NK-92 treated with Interleukin-12 subunit alpha and Interleukin-12 subunit beta, amount 100 ng/mL, for 24 hours (cell line): Measurements from ENCODE around the gene SURF2.
"Not testable (repeated sequence)": the region's sequence is repeated elsewhere in the genome, so short reads cannot be mapped to it uniquely, and the experiment has no call there.

Source experiments
- DNase-seq: peaks from one replicate; lab custom pipeline; 2025; lab: John Stamatoyannopoulos, UW

The SURF2 gene

DNA sequence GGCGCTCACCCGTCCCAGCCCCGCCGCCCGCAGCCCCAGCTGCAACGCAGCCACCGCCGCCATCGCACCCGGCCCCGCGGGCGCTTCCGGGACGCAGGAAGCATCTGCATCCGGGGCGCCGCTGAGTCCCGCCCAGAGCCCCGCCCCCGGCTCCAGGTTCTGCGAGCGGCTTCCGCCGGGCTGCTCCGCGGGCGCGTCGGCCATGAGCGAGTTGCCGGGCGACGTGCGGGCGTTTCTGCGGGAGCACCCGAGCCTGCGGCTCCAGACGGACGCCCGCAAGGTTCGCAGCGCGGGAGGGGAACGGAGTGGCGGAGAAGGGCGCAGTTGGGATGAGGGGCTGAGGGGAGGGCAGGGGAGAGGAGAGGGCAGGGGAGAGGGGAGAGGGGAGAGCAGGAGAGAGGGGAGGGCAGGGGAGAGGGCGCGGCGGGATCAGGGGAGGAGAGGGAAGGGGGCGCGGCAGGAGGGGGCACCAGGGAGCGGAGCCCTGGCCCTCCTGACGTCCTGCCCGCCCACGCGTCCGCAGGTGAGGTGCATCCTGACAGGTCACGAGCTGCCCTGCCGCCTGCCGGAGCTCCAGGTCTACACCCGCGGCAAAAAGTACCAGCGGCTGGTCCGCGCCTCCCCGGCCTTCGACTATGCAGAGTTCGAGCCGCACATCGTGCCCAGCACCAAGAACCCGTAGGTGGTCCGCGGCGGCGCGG is at the start of gene SURF2, which contains the start of gene SURF1:
Gene SURF2, plus strand, starts transcription at position 160 of the 701 bp plus-strand sequence. Its CDS starts 43 bp downstream, at position 203.
Gene SURF1, minus strand, starts transcription at position 97 of the 701 bp plus-strand sequence. Its CDS starts 34 bp downstream, at position 63.
- peak; percentile 66 for DNase-seq

GRCh38 chr9:133307301-133307700 is 49.0 kb upstream of the SURF2 start:
- DNase-seq = no peak

DNA sequence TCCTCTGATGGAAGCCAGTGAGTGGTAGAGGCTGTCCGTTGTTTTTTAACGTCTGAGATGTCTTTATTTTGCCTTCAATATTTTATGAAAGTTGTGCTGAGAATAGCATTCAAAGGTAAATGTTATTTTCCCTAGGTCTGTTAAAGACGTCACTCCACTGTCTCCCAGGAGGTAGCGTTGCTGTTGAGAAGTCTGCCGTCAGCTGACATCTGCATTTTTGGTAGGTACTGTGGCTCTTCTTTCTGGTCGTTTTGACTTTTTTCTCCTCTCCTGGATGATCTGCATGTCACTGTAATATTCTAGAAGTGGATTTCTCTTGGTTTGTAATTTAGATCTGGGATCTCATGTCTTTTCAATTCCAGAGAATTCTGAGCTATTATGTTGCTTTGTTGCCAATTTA is 46.7 kb upstream of the SURF2 start:
- DNase-seq = no peak

DNA sequence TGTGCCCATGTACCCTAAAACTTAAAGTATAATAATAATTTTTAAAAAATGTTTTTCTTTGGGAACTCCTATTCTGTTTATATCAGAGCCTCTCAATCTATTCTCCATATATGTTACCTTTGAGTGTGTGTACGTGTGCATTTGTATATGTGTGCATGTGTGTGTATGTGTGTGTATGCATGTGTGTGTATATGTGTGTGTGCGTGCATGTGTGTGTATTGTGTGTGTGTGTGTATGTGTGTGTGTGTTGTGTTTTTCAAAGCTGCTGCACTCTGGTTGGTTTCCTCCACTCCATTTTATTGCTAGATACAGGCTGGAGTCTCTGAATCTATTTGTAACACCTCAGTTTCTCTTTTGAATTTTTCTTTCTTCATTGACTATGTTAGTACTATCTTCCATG is 40.4 kb upstream of the SURF2 start:
- no peak for DNase-seq

DNA sequence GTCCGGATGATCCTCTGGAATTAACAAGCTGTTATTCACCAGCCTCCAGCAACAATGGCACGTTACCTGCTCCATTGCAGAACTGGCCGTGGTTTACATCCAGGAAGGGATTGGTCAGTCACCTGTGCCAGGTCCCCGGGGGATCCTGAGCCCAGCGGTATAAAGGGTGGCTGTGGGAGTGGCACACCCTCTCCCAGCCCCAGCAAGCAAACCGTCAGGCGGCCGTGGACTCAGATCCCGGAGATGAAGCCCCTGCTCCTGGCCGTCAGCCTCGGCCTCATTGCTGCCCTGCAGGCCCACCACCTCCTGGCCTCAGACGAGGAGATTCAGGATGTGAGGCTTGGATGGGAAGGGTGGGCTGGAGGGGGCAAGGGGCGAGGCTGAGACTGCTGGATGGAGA is 38.8 kb upstream of the SURF2 start:
- DNase-seq = not testable (repeated sequence)

DNA sequence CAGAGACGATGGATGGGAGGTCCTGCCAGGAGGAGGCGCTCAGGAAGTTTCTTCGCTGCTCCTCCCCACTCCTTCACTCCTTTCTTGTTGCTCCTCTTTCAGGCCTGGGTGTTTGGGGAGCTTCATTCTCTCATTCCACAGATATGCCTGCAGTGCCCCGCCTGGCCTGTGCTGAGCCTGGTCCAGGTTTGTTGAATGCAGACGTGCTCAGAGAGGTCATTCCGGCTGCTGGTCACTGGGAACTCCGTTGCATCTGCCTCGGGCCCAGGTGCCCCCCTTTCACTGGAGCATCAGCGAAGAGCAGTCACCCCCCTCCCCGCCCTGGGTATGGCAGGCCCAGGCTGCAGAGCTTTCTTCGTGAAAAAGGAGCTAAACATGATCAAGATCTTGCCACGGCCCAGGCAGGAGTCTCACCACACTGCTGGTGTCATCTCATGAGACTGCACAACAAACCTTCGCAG is 35.9 kb upstream of the SURF2 start:
- no peak for DNase-seq

DNA sequence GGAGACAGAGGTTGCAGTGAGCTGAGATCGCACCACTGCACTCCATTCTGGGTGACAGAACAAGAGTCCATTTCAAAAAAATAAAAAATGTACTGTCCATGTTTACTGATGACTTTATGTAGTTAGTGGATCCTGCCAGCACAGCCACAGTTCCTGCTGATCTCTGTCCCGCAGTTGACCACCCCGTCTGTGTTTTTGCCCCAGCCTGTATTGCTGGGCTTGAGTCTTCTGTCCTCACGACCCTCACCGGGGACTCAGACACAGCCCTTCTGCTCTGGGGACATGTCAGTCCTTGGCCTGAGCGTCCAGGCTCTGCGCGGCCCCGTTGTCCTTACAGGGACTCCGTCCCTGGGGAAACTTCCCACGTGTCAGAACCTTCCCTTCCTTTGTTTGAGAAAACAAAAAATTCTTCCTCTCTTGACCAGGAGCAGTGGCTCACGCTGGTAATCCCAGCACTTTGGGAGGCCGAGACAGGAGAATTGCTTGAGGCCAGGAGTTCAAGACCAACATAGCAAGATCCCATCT is 34.9 kb upstream of the SURF2 start:
- DNase-seq = no peak

GRCh38 chr9:133322701-133323100 is 33.6 kb upstream of the SURF2 start:
- DNase-seq = no peak

DNA sequence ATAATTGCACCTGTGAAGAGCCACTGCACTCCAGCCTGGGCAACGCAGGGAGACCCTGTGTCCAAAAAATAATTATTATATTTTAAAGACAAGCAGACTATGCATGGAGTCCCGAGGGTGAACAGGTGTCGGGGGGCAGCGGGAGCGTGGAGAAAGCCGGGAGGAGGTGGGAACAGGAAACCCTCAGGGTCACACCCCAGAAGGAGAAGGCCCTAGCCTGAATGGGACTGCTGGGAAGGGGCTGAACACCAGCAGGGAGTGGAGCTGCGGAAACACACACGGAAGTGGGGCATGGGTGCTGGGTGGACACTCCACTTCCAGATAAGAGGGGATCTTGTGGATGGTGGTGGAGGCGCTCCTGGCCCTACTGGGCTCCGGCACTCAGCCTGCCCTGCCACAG is 33.1 kb upstream of the SURF2 start:
- DNase-seq = no peak

- DNase-seq = no peak
Observed at GRCh38 chr9:133323991-133324703, 32.2 kb upstream of the SURF2 start.

DNA sequence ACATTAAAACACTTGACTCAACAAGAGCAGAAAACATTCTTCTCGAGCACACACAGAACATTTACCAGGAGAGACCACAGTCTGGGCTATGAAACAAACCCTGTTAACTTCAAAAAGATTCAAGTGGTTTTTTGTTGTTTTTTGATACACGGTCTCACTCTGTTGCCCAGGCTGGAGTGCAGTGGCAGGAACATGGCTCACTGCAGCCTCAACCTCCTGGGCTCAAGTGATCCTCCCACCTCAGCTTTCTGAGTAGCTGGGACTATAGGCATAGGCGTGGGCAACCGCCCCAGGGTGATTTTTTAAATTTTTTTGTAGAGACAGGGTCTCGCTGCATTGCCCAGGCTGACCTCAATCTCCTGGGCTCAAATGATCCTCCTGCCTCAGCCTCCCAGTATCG is 29.3 kb upstream of the SURF2 start:
- not testable (repeated sequence) for DNase-seq

- DNase-seq = no peak
Observed at GRCh38 chr9:133327834-133328484, 28.4 kb upstream of the SURF2 start.

DNA sequence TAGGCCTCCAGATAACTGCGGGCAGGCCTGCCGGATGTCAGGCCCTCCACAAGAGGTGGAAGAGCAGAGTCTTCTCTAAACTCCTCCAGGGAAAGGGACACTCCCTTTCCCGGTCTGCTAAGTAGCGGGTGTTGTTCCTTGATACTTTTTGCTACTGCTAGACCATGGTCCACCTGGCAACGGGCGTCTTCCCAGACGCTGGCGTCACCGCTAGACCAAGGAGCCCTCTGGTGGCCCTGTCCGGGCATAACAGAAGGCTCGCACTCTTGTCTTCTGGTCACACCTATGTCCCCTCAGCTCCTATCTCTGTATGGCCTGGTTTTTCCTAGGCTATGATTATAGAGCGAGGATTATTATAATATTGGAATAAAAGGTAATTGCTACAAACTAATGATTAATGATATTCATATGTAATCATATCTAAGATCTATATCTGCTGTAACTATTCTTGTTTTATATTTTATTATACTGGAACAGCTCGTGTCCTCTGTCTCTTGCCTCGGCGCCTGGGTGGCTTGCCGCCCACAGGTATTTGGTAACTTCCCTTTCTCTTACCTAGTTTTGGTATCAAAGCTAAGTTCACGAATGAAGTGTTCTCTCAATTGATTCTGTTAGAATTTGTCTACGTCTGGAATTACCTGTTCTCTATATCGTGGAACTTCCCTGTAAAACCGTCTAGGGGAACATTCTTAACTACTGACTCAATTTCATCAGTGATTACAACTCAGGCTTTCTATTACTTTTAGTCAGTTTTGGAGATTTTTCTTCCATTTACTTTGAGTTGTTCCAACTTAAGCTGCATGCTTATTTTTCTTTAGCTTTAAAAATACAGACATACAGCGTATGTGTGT is 26.8 kb upstream of the SURF2 start:
- not testable (repeated sequence) for DNase-seq

DNA sequence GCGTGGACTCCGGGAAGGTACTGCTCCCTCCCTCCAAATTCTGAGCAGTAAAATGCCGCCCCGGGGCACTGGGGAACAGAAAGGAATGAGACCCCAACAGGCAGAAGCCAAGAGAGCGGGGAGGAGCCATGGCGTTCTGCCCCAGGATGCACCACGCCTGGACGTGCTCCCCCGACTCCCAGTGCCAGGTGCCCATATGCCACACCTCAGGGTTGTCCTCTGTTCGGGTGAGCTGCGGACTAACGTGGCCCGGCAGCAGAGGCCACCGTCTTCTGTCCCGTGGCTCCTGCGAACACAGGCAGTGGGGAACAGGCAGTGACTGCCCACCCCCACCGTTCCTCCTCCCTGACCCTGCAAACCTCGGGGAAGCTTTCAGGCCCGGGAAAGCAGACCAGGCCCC is 25.1 kb upstream of the SURF2 start:
- no peak for DNase-seq

GRCh38 chr9:133331641-133332380 is 24.5 kb upstream of the SURF2 start:
- DNase-seq = no peak

DNA sequence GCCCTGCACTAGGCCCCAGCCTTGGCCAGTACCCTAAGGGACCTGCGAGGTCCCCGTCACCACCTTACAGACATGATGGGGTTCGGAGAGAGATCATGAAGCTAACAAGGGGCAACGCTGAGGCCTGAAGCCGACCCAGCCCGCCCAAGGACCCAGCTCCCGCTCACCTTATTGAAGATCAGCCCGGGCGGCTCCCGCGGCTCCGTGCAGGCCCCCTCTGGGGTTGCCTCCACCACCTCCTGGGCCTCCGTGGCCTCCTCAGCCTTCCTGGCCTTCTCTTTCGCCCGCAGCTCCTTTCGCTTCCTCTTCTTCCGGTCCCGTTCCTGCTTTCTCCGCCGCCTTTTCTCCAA is 24.0 kb upstream of the SURF2 start:
- no peak for DNase-seq

GRCh38 chr9:133333011-133333410 is 23.3 kb upstream of the SURF2 start:
- DNase-seq = no peak

DNA sequence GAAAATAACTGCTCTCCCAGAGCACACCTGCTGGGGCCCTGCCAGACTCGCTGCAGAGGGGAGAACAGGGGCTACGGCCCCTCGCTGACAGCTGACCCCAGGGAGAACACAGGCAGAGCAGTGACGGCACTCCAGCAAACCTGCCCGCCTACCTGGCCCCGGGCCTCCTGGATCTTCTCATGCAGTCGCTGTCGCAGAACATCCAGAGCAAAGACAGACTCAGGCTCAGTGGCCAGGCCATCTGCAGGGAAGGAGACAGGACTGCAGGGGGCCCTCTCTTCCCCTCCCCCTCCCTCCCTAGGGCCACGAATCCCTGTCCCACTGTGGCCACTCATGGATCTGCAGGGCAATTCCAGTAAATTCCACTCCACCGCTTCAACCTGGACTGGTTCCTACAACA is 22.8 kb upstream of the SURF2 start:
- DNase-seq = no peak

- no peak for DNase-seq
Observed at GRCh38 chr9:133334161-133334560, 22.2 kb upstream of the SURF2 start.

GRCh38 chr9:133334888-133335287 is 21.5 kb upstream of the SURF2 start:
- DNase-seq = not testable (repeated sequence)
